GM23338 (cell line): ENCODE data around the gene TCERG1.

ENCODE experiments used
- CREB1 ChIP-seq: fragments of 250-450 bp; sonication (Bioruptor Pico); IDR thresholded peaks from 2 replicates; pipeline ENCODE4 v1.5.0; 2020; ENCODE audit warnings: low read depth, mild to moderate bottlenecking, moderate library complexity
- CTCF ChIP-seq, 2 experiments: fragments of 200-600 bp in 1 of 2; sonication (generic) in 1 of 2; conservative IDR thresholded peaks; 2 replicates each; pipeline versions ENCODE4 v1.5.1 to v1.6.1; 2016 to 2017; ENCODE audit warnings: antibody characterized with exemption in 2 of 2, low read depth in 2 of 2, mild to moderate bottlenecking in 2 of 2, moderate library complexity in 1 of 2
- EZH2 ChIP-seq: fragments of 200-600 bp; sonication (generic); IDR thresholded peaks from one replicate; pipeline ENCODE4 v1.8.0; 2017; ENCODE audit warnings: antibody characterized with exemption, mild to moderate bottlenecking, low read depth; ENCODE audit not compliant: unreplicated experiment
- EZH2phosphoT487 ChIP-seq: fragments of 200-600 bp; sonication (generic); IDR thresholded peaks from one replicate; pipeline ENCODE4 v1.8.1; 2018; ENCODE audit warnings: antibody characterized with exemption; ENCODE audit not compliant: unreplicated experiment
- JUNB ChIP-seq: IDR thresholded peaks from one replicate; pipeline ENCODE4 v1.6.1; 2016; ENCODE audit warnings: antibody characterized with exemption; ENCODE audit not compliant: unreplicated experiment
- NANOG ChIP-seq: IDR thresholded peaks from 2 replicates; pipeline ENCODE4 v1.6.1; 2016; ENCODE audit warnings: antibody characterized with exemption, borderline replicate concordance
- POLR2AphosphoS5 ChIP-seq: IDR thresholded peaks from 2 replicates; pipeline ENCODE4 v1.6.1; 2016; ENCODE audit warnings: antibody characterized with exemption, low read depth
- REST ChIP-seq: IDR thresholded peaks from one replicate; pipeline ENCODE4 v1.6.1; 2018; ENCODE audit warnings: antibody characterized with exemption; ENCODE audit not compliant: unreplicated experiment
- STAT1 ChIP-seq: IDR thresholded peaks from one replicate; pipeline ENCODE4 v1.6.1; 2016; ENCODE audit warnings: antibody characterized with exemption; ENCODE audit not compliant: unreplicated experiment
- ZNF114 ChIP-seq: fragments of 250-450 bp; sonication (Bioruptor Pico); IDR thresholded peaks from 2 replicates; pipeline ENCODE4 v1.5.0; 2020; ENCODE audit warnings: mild to moderate bottlenecking, moderate library complexity
- ZNF331 ChIP-seq: fragments of 250-450 bp; sonication (Bioruptor Pico); IDR thresholded peaks from 2 replicates; pipeline ENCODE4 v1.5.0; 2020; ENCODE audit warnings: low read depth, mild to moderate bottlenecking, moderate library complexity
- TF ChIP-seq, protein P1 (sequence below): IDR thresholded peaks from 2 replicates; pipeline ENCODE4 v1.6.1; 2016; ENCODE audit warnings: antibody characterized with exemption
- TF ChIP-seq, protein P2 (sequence below): fragments of 250-450 bp; sonication (Bioruptor Pico); IDR thresholded peaks from 2 replicates; pipeline ENCODE4 v1.5.0; 2020; ENCODE audit warnings: mild to moderate bottlenecking, moderate library complexity

DNA sequence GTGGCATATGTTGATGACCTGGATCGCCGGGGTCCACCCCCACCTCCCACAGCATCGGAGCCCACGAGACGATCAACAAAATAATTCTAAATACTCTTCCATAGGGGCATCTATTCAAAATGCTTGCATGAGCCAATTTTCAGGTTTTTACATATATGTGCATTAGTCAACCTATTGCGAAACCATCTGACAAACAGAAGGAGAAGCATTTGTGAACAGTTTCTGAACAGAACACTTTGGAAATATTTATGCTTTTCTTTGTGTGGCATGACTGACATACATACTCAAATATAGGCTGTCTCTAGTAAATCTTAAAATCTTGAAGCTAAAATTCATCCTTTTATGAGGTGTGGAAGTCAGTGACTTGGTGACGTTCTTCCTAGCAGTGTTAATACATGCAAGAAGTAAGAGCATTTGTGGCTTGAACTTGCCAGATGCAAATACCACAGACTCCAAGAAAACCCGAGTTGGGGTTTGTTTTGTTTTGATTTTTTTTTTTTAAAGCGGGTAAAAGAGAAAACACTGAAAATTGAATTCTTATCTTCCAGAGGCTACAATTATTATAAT is 63.5 kb downstream of the TCERG1 start:
- TF ChIP-seq CTCF (conservative IDR thresholded peaks at IDR 0.05; ENCODE audit: low read depth in 2 of 2) (no peak), REST (no peak), EZH2 (no peak), POLR2AphosphoS5 (no peak), CREB1 (CRISPR knock-in tag) (no peak), ZNF114 (CRISPR knock-in tag) (no peak), EZH2phosphoT487 (peak; percentile 42), JUNB (no peak), NANOG (no peak), ZNF331 (CRISPR knock-in tag) (no peak), STAT1 (no peak)
- TF ChIP-seq, protein P1, sequence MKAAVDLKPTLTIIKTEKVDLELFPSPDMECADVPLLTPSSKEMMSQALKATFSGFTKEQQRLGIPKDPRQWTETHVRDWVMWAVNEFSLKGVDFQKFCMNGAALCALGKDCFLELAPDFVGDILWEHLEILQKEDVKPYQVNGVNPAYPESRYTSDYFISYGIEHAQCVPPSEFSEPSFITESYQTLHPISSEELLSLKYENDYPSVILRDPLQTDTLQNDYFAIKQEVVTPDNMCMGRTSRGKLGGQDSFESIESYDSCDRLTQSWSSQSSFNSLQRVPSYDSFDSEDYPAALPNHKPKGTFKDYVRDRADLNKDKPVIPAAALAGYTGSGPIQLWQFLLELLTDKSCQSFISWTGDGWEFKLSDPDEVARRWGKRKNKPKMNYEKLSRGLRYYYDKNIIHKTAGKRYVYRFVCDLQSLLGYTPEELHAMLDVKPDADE: no peak
- TF ChIP-seq, protein P2, sequence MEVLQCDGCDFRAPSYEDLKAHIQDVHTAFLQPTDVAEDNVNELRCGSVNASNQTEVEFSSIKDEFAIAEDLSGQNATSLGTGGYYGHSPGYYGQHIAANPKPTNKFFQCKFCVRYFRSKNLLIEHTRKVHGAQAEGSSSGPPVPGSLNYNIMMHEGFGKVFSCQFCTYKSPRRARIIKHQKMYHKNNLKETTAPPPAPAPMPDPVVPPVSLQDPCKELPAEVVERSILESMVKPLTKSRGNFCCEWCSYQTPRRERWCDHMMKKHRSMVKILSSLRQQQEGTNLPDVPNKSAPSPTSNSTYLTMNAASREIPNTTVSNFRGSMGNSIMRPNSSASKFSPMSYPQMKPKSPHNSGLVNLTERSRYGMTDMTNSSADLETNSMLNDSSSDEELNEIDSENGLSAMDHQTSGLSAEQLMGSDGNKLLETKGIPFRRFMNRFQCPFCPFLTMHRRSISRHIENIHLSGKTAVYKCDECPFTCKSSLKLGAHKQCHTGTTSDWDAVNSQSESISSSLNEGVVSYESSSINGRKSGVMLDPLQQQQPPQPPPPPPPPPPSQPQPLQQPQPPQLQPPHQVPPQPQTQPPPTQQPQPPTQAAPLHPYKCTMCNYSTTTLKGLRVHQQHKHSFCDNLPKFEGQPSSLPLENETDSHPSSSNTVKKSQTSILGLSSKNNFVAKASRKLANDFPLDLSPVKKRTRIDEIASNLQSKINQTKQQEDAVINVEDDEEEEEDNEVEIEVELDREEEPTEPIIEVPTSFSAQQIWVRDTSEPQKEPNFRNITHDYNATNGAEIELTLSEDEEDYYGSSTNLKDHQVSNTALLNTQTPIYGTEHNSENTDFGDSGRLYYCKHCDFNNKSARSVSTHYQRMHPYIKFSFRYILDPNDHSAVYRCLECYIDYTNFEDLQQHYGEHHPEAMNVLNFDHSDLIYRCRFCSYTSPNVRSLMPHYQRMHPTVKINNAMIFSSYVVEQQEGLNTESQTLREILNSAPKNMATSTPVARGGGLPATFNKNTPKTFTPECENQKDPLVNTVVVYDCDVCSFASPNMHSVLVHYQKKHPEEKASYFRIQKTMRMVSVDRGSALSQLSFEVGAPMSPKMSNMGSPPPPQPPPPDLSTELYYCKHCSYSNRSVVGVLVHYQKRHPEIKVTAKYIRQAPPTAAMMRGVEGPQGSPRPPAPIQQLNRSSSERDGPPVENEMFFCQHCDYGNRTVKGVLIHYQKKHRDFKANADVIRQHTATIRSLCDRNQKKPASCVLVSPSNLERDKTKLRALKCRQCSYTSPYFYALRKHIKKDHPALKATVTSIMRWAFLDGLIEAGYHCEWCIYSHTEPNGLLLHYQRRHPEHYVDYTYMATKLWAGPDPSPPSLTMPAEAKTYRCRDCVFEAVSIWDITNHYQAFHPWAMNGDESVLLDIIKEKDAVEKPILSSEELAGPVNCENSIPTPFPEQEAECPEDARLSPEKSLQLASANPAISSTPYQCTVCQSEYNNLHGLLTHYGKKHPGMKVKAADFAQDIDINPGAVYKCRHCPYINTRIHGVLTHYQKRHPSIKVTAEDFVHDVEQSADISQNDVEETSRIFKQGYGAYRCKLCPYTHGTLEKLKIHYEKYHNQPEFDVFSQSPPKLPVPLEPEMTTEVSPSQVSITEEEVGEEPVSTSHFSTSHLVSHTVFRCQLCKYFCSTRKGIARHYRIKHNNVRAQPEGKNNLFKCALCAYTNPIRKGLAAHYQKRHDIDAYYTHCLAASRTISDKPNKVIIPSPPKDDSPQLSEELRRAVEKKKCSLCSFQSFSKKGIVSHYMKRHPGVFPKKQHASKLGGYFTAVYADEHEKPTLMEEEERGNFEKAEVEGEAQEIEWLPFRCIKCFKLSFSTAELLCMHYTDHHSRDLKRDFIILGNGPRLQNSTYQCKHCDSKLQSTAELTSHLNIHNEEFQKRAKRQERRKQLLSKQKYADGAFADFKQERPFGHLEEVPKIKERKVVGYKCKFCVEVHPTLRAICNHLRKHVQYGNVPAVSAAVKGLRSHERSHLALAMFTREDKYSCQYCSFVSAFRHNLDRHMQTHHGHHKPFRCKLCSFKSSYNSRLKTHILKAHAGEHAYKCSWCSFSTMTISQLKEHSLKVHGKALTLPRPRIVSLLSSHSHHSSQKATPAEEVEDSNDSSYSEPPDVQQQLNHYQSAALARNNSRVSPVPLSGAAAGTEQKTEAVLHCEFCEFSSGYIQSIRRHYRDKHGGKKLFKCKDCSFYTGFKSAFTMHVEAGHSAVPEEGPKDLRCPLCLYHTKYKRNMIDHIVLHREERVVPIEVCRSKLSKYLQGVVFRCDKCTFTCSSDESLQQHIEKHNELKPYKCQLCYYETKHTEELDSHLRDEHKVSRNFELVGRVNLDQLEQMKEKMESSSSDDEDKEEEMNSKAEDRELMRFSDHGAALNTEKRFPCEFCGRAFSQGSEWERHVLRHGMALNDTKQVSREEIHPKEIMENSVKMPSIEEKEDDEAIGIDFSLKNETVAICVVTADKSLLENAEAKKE (CRISPR knock-in tag): no peak
